Fibroblast of the conjunctiva (primary cell): Measurements from ENCODE around the gene CARD10.

ENCODE experiments used
- DNase-seq: peaks from one replicate; pipeline ENCODE4 v3.0.0-alpha.2; 2010; ENCODE audit warnings: low read depth

The CARD10 gene

DNA sequence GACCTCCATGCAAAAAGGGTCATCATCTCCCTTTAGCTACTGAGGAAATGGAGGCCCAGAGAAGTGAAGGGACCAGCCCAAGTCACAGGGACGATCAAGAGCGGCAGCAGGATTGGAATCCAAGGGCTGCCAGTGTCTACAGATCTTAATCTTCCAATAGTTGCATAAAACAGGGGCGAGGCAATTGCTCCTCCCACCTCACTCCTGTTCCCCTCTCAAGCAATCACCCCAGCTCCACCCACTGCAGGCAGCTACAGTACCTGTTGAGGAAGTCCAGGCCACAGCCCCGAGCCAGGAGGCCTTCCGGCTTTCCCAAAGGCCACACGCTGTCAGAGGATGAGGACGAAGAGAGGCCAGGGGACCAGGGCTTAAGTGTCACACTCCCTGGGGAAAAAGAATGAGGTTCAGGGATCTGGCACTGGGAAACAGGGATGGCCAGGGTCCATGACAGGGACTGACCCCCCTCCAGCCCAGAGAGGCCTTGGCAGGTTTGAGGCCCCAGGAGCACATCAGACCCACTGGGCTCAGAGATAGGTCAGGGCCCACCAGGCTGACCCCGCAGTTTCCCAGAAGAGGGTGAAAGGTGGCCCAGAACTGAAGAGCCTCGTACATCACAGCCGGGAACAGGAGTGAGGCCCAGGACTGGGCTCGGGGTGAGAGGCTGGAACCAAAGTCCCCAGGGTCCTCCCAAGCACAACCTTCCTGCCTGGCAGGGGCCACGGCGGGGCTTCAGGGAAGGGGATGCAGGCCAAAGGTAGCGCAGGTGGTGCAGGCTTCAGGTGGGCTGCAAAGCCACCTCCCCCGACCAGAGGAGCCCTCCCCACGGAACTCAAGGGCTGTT is 16.7 kb downstream of the CARD10 start:
- no peak for DNase-seq

DNA sequence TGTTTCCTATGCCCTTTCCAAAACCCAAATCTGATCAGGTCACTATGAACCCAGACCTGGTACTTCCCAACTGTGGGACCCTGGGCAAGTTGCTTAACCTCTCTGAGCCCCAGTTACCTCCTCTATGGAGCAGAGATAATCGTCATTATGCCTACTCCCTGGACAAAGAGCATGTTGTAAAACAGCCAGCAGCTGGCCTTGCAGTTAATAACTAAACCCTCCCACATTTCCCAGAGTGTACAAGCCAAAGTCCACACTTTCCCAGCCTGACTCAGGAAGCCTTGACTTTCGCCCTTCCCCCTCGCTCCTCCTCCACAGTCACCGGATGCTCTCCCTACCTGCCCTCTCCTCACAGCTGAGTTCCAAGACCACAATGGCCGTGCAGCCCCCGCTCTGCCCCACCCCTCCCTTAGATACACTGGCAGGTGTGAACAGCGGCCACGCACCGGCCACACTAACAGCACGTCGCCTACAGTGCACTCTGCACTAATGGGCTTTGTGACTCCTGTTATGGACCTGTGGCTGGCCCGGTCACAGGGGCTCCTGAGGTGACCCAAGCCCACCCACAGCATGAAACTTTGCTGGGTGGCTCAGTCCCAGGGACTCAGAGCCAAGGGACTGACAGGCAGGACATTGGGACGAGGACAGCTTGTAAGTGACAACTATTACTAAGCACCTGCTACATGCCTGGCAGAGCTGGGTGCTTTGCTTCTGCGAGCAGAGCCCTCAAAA is 17.4 kb downstream of the CARD10 start:
- DNase-seq: peak; percentile 47

DNA sequence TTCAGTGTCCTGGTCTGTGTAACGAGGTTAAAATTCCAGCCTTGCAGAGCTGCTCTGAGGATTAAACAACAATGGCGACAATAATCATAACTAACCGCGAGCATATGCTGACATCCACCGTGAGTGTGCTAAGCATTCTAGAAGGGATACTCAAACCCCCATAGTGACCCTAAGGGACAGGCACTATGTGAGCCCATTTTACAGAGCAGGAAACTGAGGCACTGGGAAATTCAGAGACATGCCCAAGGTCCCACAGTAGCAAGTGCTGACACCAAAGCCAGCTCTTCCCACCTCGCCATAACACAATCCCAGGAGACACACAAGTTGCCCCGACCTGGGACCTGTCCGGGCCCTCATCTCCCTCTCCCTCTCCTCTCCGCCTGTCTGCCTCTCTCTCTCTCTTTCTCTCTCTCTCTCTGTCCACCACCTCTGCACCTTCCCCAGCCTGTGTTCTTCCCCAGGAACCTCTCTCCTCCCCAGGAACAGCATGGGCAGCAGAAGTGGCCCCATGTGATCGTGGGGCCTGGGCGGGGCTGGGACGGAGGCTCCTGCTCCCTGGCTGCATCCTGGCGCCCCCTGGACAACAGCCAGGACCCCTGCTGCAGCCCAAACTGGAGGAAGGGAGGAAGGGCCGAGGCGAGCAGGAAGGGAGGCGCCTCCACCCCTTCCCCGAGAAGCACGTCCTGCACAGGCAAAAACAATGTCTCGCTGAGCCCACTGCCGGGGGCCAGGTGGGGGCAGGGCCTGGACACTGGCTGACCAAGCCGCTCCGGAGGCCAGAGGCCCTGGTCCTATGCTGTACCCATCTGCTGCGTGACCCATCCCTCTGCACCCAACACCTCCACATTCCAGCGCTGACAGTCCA is 18.2 kb downstream of the CARD10 start:
- no peak for DNase-seq

DNA sequence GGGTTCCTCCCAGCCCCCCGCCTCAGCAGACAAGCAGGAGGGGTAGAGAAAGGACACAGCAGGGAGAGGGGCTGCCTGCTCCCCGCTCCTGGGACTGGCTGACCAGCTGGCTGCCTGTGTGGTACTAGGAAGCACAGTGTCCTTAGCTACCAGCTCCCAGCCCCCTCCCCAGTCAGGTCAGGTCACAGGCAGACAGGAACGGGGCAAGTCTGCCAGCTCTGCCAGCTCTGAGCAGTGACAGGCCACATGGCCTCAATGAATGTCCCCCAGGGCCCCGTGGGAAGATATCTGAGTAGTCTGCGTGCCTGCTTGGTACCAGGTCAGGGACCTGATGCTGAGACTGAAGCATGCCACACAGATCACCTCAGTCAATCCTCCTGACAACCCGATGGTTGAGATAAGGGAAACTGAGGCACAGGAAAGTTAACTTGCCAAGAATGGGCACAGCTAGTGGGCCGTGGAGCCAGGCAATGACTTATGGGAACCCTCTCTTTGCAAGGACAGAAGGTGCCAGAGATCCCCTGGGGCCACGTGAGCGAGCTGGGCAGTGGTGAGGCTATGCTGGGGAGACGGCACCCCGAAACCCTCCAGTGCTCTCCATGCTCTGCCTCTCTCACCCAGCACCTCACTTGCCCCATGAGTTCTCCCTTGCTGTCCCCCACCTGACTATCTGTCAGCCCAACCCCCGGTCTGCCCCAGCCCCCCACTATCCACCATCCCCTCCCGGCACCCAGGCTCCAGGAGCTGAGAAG is 19.2 kb downstream of the CARD10 start:
- no peak for DNase-seq

DNA sequence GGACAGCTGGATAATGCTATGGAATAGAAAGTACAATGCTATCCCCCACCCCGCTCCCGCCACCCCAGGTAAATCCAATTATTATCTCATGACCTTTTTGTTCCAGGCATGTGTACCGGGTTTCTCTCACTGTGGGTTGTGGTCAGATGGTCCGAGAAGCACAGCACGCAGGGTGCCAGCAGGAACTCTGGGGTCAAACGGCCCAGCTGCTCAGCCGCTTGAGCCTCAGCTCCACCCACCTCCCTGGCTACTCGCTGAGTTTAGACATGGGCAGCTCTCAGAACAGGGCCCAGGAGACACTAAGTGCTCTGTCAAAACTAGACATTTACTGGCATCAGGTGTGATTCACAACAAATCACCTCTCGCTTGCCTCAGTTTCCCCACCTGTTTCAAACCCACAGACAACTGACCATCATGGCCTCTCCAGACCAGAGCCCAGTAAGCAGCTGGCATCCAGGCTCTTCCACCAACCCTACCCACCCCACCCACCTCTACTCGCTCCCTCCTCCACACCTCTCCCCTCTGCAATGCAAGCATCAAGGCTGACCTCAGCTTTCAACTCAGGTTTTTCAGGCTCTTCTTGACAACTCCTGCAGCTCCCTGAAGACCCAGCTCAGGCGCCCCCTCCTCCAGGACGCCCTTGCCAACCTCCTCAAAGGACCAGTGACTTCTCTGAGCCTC is 20.0 kb downstream of the CARD10 start:
- DNase-seq: no peak

DNA sequence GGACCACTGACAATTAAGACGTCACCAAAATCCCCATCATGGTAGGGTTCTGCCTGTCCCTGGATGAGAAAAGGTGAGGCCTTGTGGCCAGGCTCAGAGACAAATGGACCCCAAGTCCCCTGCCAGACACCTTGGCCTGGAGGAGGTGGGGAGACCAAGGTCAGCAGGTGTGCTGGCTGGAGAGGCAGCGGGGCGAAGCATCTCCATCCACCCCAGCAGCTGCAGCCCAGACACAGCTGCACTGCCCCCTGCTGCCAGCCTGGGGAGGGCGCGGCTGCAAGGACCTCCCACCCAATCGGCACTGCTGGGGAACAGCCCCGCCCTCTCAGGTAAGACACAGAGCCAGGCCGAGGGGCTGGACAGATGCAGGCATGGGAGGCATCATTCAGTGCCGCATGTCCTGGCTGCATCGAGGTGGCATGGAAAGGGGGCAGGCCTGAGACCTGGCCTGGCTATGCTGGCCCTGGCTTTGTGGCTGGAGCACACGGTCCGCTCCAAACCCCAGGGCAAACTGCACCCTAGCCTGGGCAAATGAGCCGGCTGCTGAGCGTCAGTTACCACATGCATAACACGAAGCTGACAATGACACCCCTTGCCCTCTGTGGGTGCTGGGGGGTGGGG is 20.8 kb downstream of the CARD10 start:
- DNase-seq: no peak

DNA sequence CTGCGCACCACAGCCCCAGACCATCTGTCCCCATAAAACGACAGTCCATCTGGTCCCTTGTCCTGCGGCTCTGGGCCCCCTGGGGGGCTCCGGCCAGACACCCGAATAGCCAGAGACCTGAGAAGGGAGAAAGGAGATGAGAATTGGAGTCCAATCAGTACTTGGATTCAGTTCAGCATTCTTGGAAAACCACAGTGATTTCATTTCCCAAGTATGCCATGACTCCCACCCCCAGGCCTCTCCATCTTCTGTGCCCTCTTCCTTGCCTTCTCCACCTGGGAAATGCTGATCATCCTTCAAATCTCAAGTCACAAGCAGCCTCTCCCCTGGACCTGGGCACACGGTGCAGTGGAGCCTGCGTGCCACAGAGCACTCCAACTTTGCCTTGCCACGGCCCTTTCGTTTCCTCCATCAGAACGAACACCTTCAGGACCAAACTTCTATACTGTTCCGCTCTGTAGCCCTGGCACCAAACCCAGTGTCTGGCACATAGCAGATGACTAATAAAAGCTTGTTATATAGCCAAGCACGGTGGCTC is 22.1 kb downstream of the CARD10 start:
- peak; percentile 61 for DNase-seq

DNA sequence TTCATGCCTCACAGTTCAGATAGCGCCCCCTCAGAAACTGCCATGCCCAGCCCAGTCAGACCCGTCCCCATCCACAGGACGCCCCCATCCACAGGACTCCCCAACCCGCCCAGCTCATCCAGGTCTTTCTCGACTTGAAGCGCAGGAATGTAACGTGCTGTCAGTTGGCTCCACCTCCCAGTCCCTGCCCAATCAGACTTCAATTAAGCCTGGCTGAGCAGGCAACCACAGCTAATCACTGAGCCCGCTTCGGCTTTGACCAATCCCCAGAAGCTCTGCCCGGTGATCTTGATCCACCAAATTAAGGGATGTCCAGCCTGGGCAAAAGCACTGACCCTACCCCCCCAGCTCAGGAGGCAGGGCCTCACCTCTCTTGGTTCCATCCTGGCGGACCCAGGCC is 22.6 kb downstream of the CARD10 start:
- no peak for DNase-seq

DNA sequence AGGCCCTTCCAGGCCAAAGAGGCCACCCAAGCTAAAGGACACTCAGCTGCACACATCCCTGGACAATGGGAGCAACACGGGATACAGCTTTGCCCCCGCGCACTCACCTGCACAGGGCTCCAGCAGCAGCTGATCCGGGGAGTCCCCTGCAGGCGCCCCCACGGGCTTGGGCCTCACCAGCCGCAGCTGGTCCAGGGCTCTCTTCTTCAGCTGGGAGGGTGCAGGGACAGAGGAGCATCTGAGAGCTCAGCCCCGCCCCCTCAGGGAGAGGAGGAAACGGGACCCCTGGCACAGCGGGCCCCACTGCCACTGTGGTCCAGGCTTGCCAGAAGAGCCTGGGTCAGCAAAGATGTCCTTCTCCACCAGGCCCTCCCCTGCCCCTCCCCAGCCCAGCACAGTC is 25.2 kb downstream of the CARD10 start:
- no peak for DNase-seq

DNA sequence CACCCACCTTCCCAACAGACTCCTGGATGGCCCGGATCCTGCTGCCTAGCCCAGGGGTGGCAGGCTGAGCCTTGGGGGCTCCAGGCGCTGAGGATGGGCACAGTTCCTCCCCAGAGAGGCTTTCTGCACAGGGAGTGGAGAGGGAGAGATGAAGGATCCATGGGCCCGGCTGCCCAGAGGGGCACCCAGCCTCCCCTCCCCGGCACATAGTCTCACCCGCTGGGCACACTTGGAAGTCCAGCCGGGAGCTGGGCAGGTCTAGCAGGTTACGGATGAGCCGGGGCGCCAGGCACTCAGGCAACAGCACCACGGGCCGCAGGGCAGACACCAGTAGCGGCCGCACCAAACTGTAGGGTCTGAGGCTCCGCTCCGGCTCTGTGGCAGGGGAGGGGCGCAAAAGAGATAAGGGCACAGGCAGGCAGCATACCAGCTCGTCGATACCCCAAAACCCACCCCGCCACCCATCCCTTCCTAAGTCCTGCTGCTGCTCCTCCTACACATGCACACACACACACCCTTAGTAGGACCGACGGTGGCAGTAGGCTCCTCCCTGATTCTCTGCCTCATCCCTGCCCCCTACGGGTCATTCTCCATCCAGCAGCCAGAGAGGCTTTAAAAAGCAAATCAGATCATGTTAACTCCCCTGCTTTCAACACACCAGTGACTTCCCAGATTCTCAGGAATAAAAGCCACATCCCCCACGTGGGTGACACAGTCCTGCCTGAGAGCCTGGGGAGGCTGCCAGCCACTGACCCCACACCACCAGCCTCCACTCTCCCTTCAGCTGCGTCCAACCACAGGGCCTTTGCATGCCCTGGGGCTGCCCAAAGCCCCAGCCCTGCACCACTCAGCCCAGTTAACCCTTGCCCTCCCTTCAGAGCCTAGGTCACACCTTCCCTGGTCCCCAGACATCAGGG is 26.5 kb downstream of the CARD10 start:
- DNase-seq: no peak

DNA sequence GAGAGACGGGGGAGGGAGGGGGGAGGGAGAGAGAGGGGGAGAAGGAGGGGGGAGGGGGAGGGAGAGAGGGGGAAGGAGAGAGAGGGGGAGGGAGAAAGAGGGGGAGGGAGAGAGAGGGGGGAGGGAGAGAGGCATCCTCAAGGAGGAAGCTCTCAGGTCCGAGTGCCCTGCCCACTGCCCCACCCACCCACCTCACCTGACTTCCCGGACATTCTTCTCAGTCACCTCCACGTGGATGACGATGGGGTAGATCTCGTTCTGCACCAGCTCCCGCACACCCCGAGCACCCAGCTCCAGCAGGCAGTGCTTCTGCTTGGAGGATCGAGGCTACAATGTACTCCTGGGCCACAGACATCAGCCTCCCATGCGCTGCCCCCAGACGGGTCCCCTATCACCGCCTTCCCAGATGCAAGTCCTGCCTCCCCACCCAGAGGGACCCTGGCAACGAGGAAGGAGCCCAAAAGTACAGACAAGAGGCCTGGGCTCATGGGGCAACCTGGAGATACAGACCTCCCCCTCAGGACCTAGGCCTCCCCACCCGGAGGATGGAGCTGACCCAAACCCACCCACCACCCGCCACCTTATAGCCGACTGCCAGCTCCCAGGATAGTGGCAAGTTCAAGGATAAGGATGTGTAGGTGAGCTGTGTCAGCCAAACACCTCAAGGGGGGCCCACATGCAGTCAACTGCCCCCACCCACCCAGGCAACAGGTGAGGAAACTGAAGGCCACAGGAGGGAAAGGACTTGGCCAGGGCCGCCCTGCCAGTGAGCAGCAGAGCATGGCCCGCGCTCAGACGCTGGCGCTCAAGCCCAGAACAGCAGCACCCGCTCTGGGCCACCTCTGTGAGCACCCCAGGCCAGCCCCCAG is 27.4 kb downstream of the CARD10 start:
- no peak for DNase-seq

DNA sequence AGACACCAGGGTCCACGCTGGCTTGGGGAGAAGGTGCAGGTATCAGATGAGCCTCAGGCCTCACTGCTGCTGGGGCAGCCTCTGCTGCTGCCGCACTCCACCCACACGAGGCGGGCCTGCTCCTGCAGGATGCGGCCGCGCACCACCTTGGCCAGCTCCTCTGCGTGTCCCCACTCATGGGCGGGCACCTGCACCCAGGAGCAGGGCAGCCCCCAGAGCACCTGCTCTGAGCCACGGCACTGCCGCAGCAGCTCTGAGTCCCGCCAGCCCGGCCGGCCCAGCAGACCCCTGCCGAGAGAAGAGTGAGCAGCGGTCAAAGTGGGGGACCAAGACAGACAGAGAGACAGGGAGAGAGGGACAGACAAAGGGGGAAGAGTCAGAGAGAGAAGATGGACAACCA is 28.1 kb downstream of the CARD10 start:
- no peak for DNase-seq

DNA sequence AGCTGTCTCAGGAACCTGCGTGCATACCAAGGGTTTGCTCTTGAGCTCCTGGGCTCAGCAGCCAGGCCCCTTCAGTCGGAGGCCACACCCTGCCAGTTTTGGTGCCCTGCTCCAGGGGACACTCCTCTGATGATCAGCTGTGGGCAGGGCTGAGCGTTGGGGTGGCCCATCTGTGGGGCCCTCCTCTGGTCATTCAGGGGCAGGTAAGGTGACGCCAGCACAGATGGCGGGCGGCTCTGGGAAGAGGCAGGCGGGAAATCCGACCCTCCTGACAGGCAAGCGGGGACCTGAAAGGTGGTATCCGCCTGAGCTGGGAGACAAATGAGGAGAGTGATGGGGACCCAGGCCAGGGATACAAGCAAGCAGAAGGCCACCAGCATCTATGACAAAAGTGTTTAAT is 29.2 kb downstream of the CARD10 start:
- DNase-seq: no peak

DNA sequence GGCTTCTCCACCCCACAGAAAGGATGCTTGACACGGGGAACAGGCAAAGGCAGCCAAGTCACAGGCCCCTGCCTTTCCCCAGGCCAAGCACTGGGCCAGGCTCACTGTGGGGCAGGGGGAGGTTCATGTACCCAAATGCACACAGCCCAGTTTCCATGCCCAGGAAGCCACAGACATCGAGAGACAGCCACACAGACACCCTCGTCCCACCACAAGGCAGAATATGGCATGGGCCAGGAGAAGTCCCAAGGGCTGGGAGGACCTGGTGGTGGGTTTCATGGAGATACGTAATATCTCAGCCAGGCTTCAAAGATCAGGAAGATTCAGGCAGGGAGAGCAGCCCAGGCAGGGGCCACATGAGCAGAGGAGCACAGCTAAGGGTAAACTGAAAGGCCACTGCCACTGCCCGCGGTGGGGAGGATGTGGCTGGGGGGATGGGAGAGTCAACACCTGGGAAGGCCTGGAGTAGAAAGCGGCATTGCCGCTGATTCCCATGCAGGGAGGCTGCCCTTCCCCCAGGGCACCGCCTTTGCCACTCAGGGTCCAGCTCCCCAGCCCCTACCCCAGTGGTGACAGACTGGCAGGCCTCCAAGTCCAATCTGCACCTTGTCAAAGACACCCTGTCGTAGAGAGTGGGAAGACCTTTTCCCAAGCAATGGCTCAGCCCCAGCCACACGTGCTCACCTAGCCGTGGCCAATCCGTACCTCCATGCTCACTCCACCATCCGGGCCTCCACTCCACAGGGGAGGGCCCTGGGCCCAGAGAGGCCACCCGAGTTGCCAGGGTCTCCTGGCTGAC is 30.7 kb downstream of the CARD10 start:
- DNase-seq: no peak

DNA sequence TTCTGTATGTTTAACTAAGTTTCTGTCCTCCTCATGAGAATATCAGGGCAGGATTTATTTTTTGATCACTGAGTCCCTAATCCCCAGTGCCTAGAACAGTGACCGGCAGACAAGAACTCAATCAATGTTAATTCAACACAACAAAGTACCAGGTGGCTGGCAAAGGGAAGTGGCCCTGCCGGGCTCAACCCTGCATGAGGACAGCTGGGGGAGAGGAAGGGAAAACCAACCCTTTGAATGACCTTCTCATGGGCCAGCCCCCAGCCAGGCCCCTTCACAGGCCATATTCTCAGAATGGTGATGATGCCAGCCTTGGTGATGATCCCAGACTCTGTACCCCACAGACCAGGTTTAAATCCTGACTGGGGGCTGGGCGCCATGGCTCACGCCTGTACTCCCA is 31.6 kb downstream of the CARD10 start:
- no peak for DNase-seq

DNA sequence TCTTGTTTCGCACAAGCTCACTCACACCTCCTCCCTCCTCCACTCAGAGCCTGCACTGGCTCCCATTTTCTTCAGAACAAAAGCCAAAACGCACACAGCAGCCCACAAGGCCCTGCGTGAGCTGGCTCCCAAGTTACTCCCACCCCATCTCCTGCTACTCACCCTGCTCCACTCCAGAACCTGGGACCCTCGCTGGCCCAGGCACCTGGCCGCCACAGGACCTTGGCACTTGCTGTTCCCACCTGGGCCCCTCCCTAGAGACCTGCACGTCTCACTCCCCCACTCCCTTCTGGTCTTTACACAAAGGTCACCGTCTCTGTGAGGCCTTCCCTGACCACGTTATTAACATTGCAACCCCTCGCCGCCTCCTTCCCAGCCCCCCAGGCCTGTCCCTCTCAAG is 32.1 kb downstream of the CARD10 start:
- DNase-seq: no peak

DNA sequence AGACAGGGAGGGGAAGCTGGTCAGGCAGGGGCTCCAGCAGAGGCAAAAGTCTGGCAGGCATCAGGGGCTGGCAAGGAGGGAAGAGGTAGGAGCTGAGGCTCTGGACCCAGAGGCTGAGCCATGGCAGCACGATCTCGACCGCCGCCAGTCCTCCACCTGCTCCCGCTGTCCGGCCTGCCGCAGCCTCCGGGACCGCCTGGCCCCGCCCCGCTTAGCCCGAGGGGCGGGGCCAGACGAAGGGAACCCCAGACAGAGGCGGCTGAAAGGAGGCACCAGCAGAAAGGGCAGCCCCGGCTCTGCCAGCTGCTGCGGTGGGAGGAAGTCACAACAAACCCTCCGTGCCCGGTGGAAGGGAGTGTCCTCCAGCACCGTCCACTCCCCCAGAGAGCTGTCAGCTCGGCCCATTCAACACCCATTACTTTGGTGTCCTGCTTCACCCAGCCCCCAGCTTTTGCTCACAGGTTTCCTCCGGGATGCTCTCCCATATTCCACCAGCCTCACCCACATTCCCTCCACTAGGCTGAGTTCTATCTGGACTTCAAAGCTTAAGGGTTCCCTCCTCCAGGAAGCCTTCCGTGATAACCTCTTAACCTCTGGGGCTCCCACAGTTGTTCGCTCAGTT is 32.9 kb downstream of the CARD10 start, which contains the start of gene MFNG:
TSS of gene MFNG (minus strand) at position 161 of the 622 bp plus-strand sequence. CDS start 207 bp downstream, outside the sequence.
- no peak for DNase-seq
